M059J (cell line): ENCODE data around the gene SGSM1. TPM values are rescaled to one million over a fixed set of nuclear protein-coding genes. Genes with fewer than 3 reads are reported as not detected.
A peak's percentile ranks its signal among the peaks of the same experiment; 100 is the strongest.

Source experiments
- DNase-seq: peaks from one replicate; pipeline ENCODE4 v3.0.0-alpha.2; 2012; ENCODE audit warnings: low read depth
- total RNA-seq: library from RNA; depleted of rRNA; stranded (reverse); fragments of >200 nt; shearing (Covaris generic); gene quantifications from 2 replicates; pipeline ENCODE4 v1.2.3, GENCODE V29; 2014; rRNA removed

Gene SGSM1, protein sequence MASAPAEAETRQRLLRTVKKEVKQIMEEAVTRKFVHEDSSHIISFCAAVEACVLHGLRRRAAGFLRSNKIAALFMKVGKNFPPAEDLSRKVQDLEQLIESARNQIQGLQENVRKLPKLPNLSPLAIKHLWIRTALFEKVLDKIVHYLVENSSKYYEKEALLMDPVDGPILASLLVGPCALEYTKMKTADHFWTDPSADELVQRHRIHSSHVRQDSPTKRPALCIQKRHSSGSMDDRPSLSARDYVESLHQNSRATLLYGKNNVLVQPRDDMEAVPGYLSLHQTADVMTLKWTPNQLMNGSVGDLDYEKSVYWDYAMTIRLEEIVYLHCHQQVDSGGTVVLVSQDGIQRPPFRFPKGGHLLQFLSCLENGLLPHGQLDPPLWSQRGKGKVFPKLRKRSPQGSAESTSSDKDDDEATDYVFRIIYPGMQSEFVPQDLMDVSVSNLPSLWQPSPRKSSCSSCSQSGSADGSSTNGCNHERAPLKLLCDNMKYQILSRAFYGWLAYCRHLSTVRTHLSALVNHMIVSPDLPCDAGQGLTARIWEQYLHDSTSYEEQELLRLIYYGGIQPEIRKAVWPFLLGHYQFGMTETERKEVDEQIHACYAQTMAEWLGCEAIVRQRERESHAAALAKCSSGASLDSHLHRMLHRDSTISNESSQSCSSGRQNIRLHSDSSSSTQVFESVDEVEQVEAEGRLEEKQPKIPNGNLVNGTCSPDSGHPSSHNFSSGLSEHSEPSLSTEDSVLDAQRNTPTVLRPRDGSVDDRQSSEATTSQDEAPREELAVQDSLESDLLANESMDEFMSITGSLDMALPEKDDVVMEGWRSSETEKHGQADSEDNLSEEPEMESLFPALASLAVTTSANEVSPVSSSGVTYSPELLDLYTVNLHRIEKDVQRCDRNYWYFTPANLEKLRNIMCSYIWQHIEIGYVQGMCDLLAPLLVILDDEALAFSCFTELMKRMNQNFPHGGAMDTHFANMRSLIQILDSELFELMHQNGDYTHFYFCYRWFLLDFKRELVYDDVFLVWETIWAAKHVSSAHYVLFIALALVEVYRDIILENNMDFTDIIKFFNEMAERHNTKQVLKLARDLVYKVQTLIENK
- not detected in 2 replicates for total RNA-seq

DNA sequence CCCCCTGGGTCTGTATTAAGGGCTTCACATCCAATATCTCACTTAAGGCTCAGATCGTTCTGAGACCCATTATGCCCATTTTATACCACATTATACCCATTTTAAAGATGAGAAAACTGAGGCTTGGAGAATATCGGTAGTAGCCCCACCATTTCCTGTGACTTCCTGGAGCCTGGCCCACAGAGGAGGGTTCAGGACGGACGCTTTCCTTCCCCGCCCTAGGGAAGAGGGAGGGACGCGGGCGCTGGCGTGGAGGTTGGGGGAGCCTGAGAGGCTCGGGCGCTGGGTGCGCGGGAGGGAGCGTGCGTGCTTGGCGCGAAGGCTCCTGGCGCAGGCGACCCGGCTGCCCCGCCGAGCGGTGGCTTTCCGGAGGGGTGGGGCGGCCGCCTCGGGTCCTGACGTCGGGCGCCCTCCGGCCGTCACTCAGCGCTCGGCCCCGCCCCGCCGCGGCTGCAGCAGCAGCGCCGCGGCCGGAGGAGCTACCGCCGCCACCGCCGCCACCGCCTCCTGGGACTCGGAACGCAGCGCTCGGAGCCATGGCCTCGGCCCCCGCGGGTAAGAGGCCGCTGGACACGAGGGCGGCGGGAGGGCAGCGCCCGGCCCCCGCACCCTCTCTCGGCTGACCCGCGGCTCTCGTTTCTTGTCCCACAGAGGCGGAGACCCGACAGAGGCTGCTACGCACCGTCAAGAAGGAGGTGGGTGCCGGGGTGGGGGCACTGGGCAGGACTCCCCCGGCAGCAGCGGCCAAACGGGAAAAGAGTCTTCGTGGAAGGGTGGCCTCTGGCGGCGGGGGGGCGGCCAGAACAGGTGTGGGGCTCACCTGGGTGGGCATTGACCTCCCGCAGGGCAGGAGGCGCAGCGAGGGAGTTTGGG is at the start of gene SGSM1:
Gene SGSM1 (plus strand): TSS at position 422 of the 873 bp plus-strand sequence. CDS start 115 bp downstream, at position 537.
- DNase-seq, result peak; percentile 44

DNA sequence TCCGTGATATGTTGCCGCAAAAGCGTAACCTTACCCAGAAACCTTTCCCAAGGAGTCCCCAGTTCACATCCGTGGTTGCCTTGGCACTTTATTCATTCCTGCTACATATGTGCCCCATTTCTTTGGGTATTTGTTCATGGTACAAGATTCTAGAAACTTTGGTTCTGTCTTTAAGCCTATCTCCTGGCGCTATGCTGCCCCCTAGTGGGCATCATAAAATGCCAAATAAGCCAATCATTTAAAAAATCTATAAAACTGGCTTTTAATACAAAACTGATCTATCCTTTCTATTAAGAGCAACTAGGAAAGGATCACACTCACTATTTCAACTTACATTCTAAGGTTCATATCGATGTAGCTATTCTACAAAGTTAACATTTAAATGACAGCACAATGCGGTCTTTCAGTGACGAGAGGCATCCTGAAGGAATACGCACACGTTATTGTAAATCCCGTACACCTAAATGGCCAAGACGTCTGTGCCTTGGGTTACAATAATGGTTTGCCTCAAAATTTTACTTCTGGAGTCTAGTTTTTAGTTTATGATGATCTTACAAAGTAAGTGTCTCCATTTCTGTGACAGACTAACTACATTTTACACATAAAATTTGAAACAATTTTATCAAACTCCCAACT is 47.7 kb upstream of the SGSM1 start:
- DNase-seq, result peak; percentile 34

DNA sequence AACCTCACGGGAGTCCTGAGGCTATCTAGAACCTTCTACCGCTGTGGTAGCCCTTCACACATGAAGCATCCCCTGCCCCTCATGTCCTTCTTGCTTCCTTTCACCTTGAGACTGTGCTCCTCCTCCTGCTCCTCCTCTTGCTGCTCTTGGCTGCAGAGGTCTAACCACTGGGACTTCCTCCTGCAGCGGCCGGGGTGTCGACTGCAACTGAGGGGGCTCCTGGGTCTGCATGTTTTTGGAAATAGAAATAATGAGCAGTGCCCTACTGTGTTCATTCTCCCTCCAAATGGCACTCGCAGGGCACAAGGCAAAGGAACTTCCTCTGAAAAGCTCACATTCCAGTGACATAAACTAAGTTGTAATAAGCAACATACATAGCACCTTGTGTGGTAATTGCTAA is 46.2 kb upstream of the SGSM1 start:
- no peak for DNase-seq

DNA sequence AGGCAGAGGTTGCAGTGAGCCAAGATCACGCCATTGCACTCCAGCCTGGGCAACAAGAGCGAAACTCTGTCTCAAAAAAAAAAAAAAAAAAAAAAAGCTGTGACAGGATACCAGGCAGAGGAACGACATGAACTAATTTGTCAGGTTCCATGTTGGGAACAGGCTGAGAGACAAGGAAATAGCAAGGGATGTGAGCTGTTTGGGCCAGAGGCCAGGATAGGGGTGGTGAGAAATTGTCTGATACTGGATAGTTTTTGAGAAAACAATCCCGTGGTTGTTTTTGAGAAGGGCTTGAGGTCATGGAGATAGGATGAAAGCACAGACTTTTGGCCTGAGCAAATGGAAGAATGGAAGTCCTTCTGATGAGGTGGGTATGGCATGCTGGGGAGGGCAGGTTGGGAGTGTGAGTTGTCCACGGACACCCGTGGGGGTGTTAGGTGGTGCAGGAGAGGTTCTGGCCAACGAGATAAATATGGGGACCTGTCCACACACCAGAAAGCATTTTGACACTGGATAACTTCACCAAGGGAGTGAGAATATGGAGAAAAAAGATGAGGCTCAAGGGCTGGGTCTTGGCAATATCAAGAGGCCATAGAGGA is 45.2 kb upstream of the SGSM1 start:
- DNase-seq, result no peak

DNA sequence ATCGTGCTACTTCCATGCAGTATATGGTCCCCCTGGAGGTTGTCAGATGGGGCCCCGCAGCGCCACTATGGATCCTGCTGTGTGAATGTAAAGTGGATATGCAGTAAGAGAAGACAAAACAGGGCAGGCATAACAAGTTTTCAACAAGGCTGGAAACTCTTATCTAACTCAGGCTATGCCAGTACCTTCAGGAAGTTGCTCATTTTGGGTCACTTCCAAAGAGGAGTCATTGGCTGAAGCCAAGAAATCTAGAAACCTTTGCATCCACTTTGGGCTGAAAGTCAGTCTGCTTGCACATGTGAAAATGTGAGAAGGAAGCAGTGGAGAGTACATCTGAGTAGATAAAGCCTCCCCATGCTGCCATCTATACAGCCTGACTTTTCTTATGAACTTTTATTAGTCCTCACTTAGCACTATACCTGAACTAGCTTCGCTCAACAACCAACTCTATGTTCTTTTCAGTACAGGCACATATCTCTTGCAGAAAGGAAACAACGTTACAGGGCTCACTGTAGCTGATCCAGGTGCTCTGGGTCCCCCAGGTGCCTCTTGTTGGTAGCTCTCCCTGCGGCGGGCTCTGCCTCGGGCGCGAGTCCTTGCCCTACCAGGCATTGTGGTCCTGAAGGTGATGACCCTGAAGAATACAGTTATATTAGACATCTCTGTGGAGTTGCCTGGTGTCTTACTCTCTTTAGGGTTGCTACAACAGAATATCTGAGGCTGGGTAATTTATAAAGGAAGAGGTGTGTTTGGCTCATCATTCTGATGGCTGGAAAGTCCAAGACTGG is 43.9 kb upstream of the SGSM1 start:
- peak; percentile 4 for DNase-seq

DNA sequence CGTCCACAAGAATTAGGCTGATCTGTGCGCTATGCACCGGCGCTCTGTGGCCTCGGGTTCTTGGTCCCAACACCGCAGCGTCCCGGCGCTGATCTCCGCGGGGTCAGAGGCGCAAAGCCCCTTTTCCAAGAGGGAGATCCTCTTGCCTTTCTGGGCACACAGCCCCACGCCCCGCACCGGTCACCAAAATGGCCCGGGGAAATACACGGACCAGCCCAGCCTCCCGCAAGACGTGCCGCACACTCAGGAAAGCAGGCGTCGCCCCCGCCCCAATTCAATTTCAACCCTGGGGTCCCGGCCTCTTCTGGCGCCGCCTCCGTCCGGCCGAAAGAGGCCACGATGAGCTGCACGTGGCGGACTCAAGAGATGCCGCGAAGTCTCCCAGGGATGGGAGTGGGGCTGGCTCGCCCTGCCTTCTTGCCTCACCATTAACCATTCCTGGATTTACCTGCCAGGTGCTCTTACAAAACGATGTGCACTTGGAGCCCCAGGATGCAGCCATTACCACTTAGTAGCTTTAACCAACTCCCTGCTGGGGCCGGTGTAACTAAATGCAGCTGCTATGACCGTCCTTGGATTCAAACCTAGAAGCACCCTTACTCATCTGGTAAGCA is 42.0 kb upstream of the SGSM1 start:
- no peak for DNase-seq

DNA sequence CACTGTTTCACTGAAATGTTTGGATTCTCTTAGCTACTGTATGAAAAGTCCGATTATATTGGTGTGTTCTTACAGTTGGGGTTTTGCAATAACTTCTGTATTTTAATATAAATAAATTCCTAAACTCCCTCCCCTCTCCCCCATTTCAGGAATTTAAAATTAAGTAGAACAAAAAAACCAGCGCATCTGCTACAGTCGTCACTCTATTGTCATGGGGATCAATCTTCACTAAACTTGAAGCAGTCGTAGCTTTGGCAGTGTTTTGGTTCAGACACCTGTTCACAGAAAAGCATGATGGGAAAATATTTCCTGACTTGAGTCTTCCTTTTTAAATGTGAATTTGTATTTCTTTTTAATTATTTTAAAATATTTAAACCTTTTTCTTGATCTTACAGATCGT is 40.8 kb upstream of the SGSM1 start:
- no peak for DNase-seq

DNA sequence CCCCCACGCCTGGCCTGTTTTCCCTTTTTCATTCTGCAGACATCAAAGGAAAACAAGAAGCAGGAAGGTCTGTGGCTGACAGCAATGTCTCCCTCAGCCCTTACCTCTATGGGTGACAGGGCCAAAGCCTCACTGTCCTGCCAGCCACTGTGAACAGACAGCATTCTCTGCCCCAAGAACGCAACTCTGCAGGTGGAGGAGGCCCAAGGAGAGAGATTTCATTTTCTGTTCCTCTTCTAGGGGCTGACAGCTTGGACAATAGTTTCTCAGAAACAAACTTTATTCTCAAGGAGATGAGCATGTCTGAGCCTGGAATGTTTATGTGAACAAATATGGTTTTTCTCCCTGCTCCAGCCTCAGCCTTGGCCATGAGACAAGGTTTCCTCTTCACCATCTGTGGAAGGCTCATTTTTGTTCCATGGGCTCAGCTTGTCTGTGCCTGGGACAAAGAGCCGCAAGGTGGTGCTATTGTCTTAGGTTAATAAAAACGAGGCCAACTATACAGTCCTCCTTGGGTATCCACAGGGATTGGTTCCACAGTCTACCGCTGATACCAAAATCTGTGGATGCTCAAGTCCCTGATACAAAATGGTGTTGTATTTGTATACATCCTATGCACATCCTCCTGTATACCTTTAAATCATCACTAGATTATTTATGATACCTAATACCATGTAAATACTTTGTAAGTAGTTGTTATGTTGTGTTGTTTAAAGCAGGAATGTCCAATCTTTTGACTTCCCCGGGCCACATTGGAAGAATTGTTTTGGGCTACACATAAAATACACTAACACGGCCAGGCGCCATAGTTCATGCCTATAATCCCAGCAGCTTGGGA is 37.3 kb upstream of the SGSM1 start:
- DNase-seq, result peak; percentile 50

DNA sequence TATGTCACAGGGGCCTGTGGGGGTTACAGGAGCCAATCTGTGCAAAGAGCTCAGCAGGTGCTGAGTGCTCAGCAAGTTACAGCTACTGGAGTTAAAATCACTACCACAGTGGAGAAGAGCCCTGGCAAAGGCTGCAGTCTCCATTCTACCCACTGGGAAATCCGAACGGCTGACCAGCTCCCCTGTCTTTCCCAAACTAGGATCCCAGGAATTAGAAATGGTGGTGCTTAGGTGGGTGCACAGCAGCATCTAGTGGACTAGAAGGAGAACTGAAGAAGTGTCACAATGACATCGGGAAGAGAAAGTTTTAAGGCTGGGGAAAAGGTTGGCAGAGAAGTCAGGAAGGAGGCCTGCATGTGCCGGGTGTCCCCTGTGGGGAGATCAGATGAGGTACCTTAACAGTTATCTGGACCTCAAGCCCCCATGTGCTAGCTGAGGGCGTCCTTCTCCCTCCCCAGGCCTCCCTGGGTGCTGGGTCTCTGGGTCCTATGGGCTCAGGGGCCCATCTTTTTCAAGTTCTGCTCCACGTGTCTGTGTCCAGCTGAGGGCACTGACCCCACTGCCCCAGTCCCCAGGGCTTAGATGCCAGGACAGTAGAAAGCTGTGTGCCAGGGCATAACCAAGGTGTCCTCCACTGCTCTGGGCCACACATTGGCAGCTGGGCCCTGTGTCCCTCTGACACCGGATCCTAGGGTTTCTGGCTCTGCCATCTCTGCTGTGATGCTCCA is 33.4 kb upstream of the SGSM1 start:
- DNase-seq, result peak; percentile 37

DNA sequence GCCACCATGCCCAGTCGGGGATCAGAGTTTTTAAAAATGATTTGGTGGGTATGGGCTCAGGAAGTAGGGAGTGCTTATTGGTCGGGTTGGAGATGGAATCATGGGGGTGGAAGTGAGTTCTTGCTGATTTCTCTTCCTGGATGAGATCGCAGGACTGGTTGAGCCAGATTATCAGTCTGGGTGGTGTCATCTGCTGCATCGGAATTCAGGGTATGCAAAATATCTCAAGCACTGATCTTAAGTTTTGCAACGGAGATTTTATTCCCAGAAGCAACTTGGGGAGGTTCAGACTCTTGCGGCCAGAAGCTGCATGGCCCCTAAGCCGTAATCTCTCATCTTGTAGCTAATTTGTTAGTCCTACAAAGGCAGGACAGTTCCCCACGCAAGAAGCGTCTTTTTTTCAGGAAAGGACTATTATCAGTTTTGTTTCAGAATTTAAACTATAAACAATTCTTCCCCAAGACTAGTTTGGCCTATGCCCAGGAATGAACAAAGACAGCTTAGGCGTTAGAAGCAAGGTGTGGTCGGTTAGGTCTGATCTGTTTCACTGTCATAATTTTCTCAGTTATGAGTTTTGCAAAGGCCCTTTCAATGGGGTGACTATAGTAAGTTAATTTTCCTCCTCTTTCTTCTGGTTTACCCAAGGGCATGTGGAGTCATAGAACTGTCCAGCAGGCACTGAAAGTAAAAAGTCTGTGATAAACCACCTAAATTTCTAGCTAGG is 30.1 kb upstream of the SGSM1 start:
- no peak for DNase-seq

DNA sequence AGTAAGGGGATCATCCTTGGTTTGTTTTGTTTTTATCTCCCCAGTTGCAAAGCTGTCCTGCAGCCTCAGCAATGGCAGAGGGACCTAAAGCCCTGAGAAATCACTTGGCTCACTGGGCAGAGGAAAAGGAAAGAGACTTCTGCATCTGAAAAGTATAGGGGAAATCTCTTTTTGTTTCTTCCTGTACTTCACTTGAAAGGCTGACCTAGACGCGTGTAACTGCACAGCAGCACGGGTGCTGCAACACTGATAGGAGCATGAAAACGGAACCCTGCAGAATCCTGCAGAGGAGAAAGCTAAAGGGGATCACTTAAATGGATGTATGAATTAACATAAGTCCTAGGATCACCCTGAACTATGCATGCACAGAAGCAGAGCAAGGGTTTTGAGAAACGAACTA is 29.5 kb upstream of the SGSM1 start:
- no peak for DNase-seq

DNA sequence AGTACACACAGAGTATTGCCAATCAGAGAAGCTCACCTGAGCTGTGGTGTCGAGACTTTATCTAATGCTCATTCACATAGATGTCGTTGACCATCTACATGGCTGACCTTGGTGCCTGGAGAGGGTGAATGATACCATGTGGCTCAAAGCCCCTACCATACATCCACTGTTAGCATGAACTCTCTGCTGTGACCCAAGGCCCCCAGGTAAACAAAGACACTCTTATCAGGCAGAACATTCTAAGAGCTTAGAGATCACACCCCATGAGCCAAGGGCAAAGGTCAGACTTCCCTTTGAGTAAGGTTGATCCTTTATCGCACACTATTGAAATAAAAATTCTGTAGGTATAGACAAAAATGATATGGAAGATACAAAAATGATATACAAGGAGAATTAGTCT is 16.5 kb upstream of the SGSM1 start:
- no peak for DNase-seq

DNA sequence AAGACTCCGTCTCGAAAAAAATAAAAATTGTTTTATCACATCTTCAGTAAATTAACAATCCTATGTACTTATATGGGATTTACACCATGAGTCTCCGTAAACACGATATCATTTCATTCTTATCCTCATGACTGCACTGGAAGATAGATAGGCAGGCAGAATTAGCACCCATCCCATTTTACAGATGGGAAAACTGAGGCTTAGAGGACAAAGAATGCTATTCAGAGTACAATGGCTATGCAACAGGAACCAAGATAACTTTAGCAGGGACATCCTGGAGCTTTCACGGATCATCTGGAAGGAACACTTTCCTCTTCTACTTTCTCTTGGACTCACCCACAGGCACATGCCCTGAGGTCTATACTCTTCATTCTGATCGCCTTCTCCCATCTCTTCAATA is 14.6 kb upstream of the SGSM1 start:
- no peak for DNase-seq

DNA sequence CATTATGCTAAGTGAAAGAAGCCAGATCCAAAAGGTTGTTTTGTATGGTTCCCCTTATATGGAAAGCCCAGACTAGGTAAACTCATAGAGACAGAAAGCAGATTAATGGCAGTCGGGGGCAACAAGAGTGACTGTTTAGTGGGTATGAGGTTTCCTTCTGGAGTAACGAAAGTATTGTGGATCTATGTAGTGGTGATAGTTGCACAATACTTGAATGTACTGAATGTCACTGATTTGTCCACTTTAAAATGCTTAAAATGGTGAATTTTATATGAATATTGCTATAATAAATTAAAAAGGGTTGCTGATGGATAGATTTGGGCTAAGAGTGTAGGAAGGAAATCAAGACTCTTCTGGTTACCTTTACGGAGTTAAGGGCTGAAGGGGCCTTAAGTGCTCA is 10.0 kb upstream of the SGSM1 start:
- DNase-seq, result no peak

DNA sequence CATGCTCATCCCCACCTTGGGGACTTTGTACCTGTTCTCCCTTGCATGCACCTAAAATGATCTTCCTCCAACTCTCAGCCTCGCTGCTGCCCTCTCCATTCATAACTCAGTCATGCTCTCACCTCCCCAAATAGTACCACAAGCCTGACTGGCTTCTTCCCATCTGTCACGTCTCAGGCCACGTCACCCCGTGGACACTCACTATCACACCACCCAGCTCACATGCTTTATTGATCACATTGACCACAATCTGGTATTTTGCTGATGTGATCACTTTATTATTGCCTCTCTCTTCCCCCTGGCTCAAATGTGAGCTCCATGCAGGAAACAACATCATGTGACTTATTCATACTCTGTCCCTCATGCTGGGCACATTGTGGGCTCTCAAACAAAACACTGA is 9.2 kb upstream of the SGSM1 start:
- DNase-seq, result no peak

DNA sequence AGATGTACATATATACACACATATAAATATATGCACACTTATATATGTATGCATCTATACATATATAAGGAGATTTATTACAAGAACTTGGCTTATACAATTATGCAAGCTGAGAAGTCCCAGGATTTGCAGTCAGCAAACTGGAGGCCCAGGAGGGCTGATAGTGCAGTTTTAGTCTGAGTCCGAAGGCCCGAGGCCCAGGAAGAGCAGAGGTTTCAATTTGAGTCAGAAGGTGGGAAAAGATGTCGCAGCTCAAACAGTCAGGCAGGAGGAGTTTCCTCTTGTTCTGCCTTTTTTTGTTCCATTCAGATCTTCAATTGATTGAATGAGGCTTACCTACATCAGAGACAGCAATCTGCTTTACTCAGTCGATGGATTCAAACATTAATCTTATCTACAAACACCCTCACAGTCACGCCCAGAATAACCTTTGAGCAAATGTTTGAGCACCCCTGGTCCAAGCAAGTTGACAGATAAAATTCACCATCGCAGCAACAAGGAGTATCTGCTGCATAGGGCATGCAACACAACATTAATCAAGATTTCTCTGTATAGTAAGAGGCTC is 4.0 kb upstream of the SGSM1 start:
- DNase-seq, result no peak
